ENCODE measurements around the gene ADCY4. TPM values are rescaled to one million over a fixed set of nuclear protein-coding genes. Genes with fewer than 3 reads are reported as not detected.

ADCY4 gene
- total and polyA plus RNA-seq, 2 of the 8 experiments (the other 6 are each of a cell fraction or from before 2014, with no cell fraction given): 0.27 to 0.35 TPM

GRCh38 chr14:24315243-24315806, 19.5 kb downstream of the ADCY4 start:
- Histone ChIP-seq H3K18ac (ENCODE audit: extremely low read depth, low read length) (no peak overlapping the region), H3K4me1 (replicated peaks in 1 of 4; ENCODE audit: control insufficient read depth in 3 of 4, insufficient read depth in 4 of 4, low read length in 3 of 4) (no peaks in the 10 kb centered on the region; a peak in 2 of 7 replicates), H4K20me1 (replicated peaks in 1 of 2; ENCODE audit: control insufficient read depth in 1 of 2, insufficient read depth in 2 of 2, low read length in 2 of 2) (peaks cover 0 to 2% of the 10 kb centered on the region in 2 experiments), H3K27ac (ENCODE audit: low read depth, low read length) (no peak overlapping the region), H2BK12ac (ENCODE audit: low read depth, low read length) (no peak overlapping the region), H3K79me1 (ENCODE audit: low read depth, low read length) (no peaks in the 10 kb centered on the region), H3K27me3 (replicated peaks in 1 of 4; ENCODE audit: control insufficient read depth in 3 of 4, extremely low read depth in 1 of 4, insufficient read depth in 3 of 4, low read length in 3 of 4) (peaks cover 0 to 40% (median 30%) of the 10 kb centered on the region in 4 experiments; a peak in 6 of 7 replicates), H4K91ac (replicated peaks; ENCODE audit: insufficient read length, low read length) (no peak overlapping the region), H3K4me2 (ENCODE audit: insufficient read depth in 1 of 2, low read depth in 2 of 2, low read length in 2 of 2) (no peak overlapping the region), H2BK5ac (ENCODE audit: low read depth, low read length) (no peak overlapping the region), H3K56ac (replicated peaks; ENCODE audit: insufficient read length, low read depth, low read length) (no peak overlapping the region), H2AFZ (ENCODE audit: low read length) (no peak overlapping the region), H3K36me3 (ENCODE audit: control insufficient read depth in 2 of 4, insufficient read depth in 4 of 4, low read length in 3 of 4) (peaks cover 0 to 10% (median 0%) of the 10 kb centered on the region in 4 experiments; a peak in 2 of 8 replicates), H2BK120ac (replicated peaks; ENCODE audit: low read depth, low read length) (no peak overlapping the region), H2BK20ac (ENCODE audit: low read length) (no peak overlapping the region), H3K9ac (replicated peaks in 1 of 4; ENCODE audit: extremely low read depth in 1 of 4, low read depth in 3 of 4, low read length in 3 of 4) (no peak overlapping the region), H3K79me2 (ENCODE audit: control insufficient read depth in 1 of 2, insufficient read depth in 2 of 2, low read length in 2 of 2) (no peaks in the 10 kb centered on the region), H2BK15ac (ENCODE audit: low read length) (no peak overlapping the region), H4K5ac (ENCODE audit: insufficient read length, low read depth, low read length) (no peak overlapping the region), H3K9me3 (ENCODE audit: insufficient read depth in 2 of 2, low read depth in 1 of 2, low read length in 1 of 2) (no peaks in the 10 kb centered on the region; a peak in 1 of 4 replicates), H3K4ac (replicated peaks; ENCODE audit: insufficient read length, low read depth, low read length) (no peak overlapping the region), H3K4me3 (ENCODE audit: extremely low read depth in 1 of 4, insufficient read depth in 2 of 4, low read depth in 3 of 4, low read length in 4 of 4) (no peak overlapping the region), H4K8ac (ENCODE audit: extremely low read depth, insufficient read depth, low read length) (no peak overlapping the region; the same call in 1 of the 2 replicates), H2AK5ac (ENCODE audit: low read depth, low read length) (peak overlapping the region; percentile 17; the same call in 1 of the 2 replicates), H3K14ac (ENCODE audit: insufficient read length) (no peak overlapping the region), H3K23ac (ENCODE audit: insufficient read length) (no peak overlapping the region), H3K23me2 (ENCODE audit: low read depth, low read length) (no peaks in the 10 kb centered on the region)
- CTCF ChIA-PET (ENCODE audit: partially characterized antibody): interaction anchor here (0.6 to 27.8 kb wide), 11 partner anchors 8 to 140 kb away, joined by 3 to 664 read pairs (median 5); partner anchors contain the start of genes ADCY4, CBLN3, CIDEB and DHRS1
- no peak for DNase-seq (ENCODE audit: low read depth in 1 of 2, low spot score in 2 of 2)
- POLR2A ChIA-PET (ENCODE audit: partially characterized antibody): interaction anchor here (1.4 to 1.9 kb wide), 5 partner anchors 15 to 116 kb away, joined by 3 to 5 read pairs (median 4); partner anchors contain the start of genes DHRS1 and NOP9
- FAIRE-seq: no peak
- 93% methylated on average over 10 of the region's 10 CpGs; no CpG with 5 or more reads in 1 of the 2 experiments for WGBS, 2 experiments (ENCODE audit: extremely low coverage in 1 of 2, insufficient coverage in 1 of 2, insufficient read length in 1 of 2, insufficient replicate concordance in 2 of 2, low coverage in 1 of 2, low lambda C conversion rate in 2 of 2, missing lambda C conversion rate in 1 of 2)
- TF ChIP-seq ATF3 (IDR thresholded peaks at IDR 0.05; ENCODE audit: insufficient read depth, low read depth, low read length) (no peak), SP4 (IDR thresholded peaks at IDR 0.05; ENCODE audit: low read length) (no peak), RFX5 (IDR thresholded peaks at IDR 0.05; ENCODE audit: borderline replicate concordance, low read depth, low read length) (no peak), BCL11A (IDR thresholded peaks at IDR 0.05; ENCODE audit: low read depth in 2 of 2, low read length in 2 of 2) (no peak), SRF (IDR thresholded peaks at IDR 0.05; ENCODE audit: low read depth, low read length) (no peak), KDM1A (IDR thresholded peaks at IDR 0.05; ENCODE audit: borderline replicate concordance, low read length) (no peak), FOSL1 (IDR thresholded peaks at IDR 0.05; ENCODE audit: insufficient read depth, low read depth, low read length) (no peak), TBP (IDR thresholded peaks at IDR 0.05; ENCODE audit: low read depth, low read length) (no peak), ZNF274 (IDR thresholded peaks at IDR 0.05; ENCODE audit: borderline replicate concordance, extremely low read depth, low read length) (no peak)
- TF ChIP-seq, protein P1, sequence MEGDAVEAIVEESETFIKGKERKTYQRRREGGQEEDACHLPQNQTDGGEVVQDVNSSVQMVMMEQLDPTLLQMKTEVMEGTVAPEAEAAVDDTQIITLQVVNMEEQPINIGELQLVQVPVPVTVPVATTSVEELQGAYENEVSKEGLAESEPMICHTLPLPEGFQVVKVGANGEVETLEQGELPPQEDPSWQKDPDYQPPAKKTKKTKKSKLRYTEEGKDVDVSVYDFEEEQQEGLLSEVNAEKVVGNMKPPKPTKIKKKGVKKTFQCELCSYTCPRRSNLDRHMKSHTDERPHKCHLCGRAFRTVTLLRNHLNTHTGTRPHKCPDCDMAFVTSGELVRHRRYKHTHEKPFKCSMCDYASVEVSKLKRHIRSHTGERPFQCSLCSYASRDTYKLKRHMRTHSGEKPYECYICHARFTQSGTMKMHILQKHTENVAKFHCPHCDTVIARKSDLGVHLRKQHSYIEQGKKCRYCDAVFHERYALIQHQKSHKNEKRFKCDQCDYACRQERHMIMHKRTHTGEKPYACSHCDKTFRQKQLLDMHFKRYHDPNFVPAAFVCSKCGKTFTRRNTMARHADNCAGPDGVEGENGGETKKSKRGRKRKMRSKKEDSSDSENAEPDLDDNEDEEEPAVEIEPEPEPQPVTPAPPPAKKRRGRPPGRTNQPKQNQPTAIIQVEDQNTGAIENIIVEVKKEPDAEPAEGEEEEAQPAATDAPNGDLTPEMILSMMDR (IDR thresholded peaks at IDR 0.05; ENCODE audit: control extremely low read depth in 1 of 3, insufficient read depth in 1 of 3, low read depth in 1 of 3, low read length in 3 of 3): no peak
